DND-41 (cell line): ENCODE measurements around the gene SNX18.

Experiments used
- ATAC-seq: fragments of 200-7000 bp; cut with Tn5 transposase; 3 replicates; pipeline ENCODE4 v1.9.1; 2021; ENCODE audit warnings: low read depth; ENCODE audit not compliant: insufficient read depth
- DNase-seq: peaks from one replicate; pipeline ENCODE4 v3.0.0-alpha.2; 2020
- H2AFZ ChIP-seq: 2 replicates; pipeline ENCODE4 v1.6.0; 2012; ENCODE audit warnings: low read depth, low read length
- H3K27ac ChIP-seq: 2 replicates; pipeline ENCODE4 v1.5.1; 2012; ENCODE audit warnings: low read length, inconsistent platforms
- H3K27me3 ChIP-seq: fragments of 200-600 bp; sonication (generic); 2 replicates; pipeline ENCODE4 v1.6.0; 2012; ENCODE audit warnings: low read length, mild to moderate bottlenecking, inconsistent platforms; ENCODE audit not compliant: insufficient read depth, poor library complexity
- H3K36me3 ChIP-seq: 2 replicates; pipeline ENCODE4 v1.5.1; 2012; ENCODE audit warnings: low read length, inconsistent platforms; ENCODE audit not compliant: insufficient read depth
- H3K4me1 ChIP-seq: 2 replicates; pipeline ENCODE4 v1.5.1; 2012; ENCODE audit warnings: mild to moderate bottlenecking, low read length; ENCODE audit not compliant: insufficient read depth
- H3K4me2 ChIP-seq: 2 replicates; pipeline ENCODE4 v1.6.0; 2012; ENCODE audit warnings: mild to moderate bottlenecking, moderate library complexity, low read length, inconsistent platforms; ENCODE audit not compliant: insufficient read depth
- H3K4me3 ChIP-seq, 2 experiments: fragments of 200-600 bp in 1 of 2; shearing (Covaris generic) in 1 of 2; 2 replicates each; pipeline ENCODE4 v1.5.1; 2012 to 2016; ENCODE audit warnings: inconsistent platforms in 2 of 2, low read length in 2 of 2, mild to moderate bottlenecking in 2 of 2, low read depth in 1 of 2, moderate library complexity in 1 of 2
- H3K79me2 ChIP-seq: 2 replicates; pipeline ENCODE4 v1.6.0; 2012; ENCODE audit warnings: low read length, inconsistent platforms; ENCODE audit not compliant: insufficient read depth
- H3K9ac ChIP-seq: 2 replicates; pipeline ENCODE4 v1.6.0; 2012; ENCODE audit warnings: low read depth, mild to moderate bottlenecking, inconsistent platforms, low read length, moderate library complexity
- H3K9me3 ChIP-seq: 2 replicates; pipeline ENCODE4 v1.5.1; 2012; ENCODE audit warnings: low read length, moderate library complexity, mild to moderate bottlenecking, inconsistent platforms; ENCODE audit not compliant: insufficient read depth, severe bottlenecking
- H4K20me1 ChIP-seq: 2 replicates; pipeline ENCODE4 v1.6.0; 2012; ENCODE audit warnings: low read length; ENCODE audit not compliant: insufficient read depth
- EZH2 ChIP-seq: IDR thresholded peaks from 3 replicates; pipeline ENCODE4 v1.6.1; 2012; ENCODE audit warnings: borderline replicate concordance, low read depth, mild to moderate bottlenecking, moderate library complexity, low read length, inconsistent platforms; ENCODE audit not compliant: severe bottlenecking
- TF ChIP-seq, protein P1 (sequence below): IDR thresholded peaks from 2 replicates; pipeline ENCODE4 v1.5.1; 2012; ENCODE audit warnings: borderline replicate concordance, low read length, moderate library complexity, mild to moderate bottlenecking; ENCODE audit not compliant: poor library complexity, severe bottlenecking; ENCODE audit errors: extremely low read depth

Gene SNX18

GRCh38 chr5:54551926-54552325, 34.4 kb downstream of the SNX18 start:
- H3K4me1 ChIP-seq, result no peaks in the 10 kb centered on the region
- no peak for DNase-seq
- no peak overlapping the region for H3K27ac ChIP-seq
- no peak overlapping the region for H3K9ac ChIP-seq
- no peaks in the 10 kb centered on the region for H3K79me2 ChIP-seq
- H3K9me3 ChIP-seq, result no peaks in the 10 kb centered on the region
- no peak overlapping the region for H3K4me2 ChIP-seq
- no peak overlapping the region for H3K4me3 ChIP-seq
- H2AFZ ChIP-seq, result no peak overlapping the region
- H4K20me1 ChIP-seq, result no peaks in the 10 kb centered on the region
- H3K36me3 ChIP-seq, result peaks cover 4% of the 10 kb centered on the region; the same call in 1 of the 2 replicates
- no peaks in the 10 kb centered on the region for H3K27me3 ChIP-seq
- ATAC-seq, result no peak
- no peak for TF ChIP-seq EZH2
- TF ChIP-seq, protein P1, sequence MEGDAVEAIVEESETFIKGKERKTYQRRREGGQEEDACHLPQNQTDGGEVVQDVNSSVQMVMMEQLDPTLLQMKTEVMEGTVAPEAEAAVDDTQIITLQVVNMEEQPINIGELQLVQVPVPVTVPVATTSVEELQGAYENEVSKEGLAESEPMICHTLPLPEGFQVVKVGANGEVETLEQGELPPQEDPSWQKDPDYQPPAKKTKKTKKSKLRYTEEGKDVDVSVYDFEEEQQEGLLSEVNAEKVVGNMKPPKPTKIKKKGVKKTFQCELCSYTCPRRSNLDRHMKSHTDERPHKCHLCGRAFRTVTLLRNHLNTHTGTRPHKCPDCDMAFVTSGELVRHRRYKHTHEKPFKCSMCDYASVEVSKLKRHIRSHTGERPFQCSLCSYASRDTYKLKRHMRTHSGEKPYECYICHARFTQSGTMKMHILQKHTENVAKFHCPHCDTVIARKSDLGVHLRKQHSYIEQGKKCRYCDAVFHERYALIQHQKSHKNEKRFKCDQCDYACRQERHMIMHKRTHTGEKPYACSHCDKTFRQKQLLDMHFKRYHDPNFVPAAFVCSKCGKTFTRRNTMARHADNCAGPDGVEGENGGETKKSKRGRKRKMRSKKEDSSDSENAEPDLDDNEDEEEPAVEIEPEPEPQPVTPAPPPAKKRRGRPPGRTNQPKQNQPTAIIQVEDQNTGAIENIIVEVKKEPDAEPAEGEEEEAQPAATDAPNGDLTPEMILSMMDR, result no peak

DNA sequence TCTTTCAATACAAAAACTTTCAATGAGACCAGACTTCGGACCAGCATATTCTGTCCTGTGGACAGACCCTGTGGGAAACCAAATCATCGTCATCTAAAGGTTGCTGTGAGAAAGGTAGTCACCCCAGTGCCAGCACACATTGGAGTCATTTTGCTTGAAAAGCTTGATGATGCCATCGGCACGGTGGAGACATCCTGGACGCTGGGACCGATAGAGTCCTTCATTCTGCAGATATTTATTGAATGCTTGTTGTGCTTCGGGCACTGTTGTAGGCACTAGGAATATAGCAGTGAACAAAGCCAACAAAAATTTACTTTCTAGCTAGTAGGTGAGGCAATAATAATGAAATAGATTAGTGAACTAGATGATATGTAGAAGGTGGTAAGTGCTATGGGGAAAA, 34.9 kb downstream of the SNX18 start:
- ATAC-seq (no peak), DNase-seq (no peak)
- no peaks in the 10 kb centered on the region for H3K79me2 ChIP-seq
- no peak overlapping the region for H3K27ac ChIP-seq
- no peaks in the 10 kb centered on the region for H3K9me3 ChIP-seq
- no peak for TF ChIP-seq EZH2
- TF ChIP-seq, protein P1, result no peak
- H3K9ac ChIP-seq, result no peak overlapping the region
- H3K4me1 ChIP-seq, result no peaks in the 10 kb centered on the region
- no peak overlapping the region for H3K4me3 ChIP-seq
- no peaks in the 10 kb centered on the region for H4K20me1 ChIP-seq
- peaks cover 3% of the 10 kb centered on the region; the same call in 1 of the 2 replicates for H3K36me3 ChIP-seq
- H3K27me3 ChIP-seq, result no peaks in the 10 kb centered on the region
- no peak overlapping the region for H3K4me2 ChIP-seq
- no peak overlapping the region for H2AFZ ChIP-seq

GRCh38 chr5:54553659-54554207, 36.2 kb downstream of the SNX18 start:
- DNase-seq (no peak), ATAC-seq (no peak)
- Histone ChIP-seq H3K4me1 (no peaks in the 10 kb centered on the region), H3K36me3 (no peaks in the 10 kb centered on the region), H3K9me3 (no peaks in the 10 kb centered on the region), H3K4me2 (no peak overlapping the region), H3K27ac (no peak overlapping the region), H2AFZ (no peak overlapping the region), H3K27me3 (no peaks in the 10 kb centered on the region), H3K79me2 (no peaks in the 10 kb centered on the region), H3K9ac (no peak overlapping the region), H4K20me1 (no peaks in the 10 kb centered on the region), H3K4me3 (no peak overlapping the region)
- no peak for TF ChIP-seq EZH2
- TF ChIP-seq, protein P1, result no peak

- Histone ChIP-seq H3K9me3 (no peaks in the 10 kb centered on the region), H3K36me3 (no peaks in the 10 kb centered on the region), H3K4me2 (no peak overlapping the region), H3K4me1 (no peaks in the 10 kb centered on the region), H2AFZ (no peak overlapping the region), H3K27me3 (no peaks in the 10 kb centered on the region), H3K27ac (no peak overlapping the region), H3K79me2 (no peaks in the 10 kb centered on the region), H3K4me3 (no peak overlapping the region), H4K20me1 (no peaks in the 10 kb centered on the region), H3K9ac (no peak overlapping the region)
- ATAC-seq (no peak), DNase-seq (no peak)
- TF ChIP-seq EZH2, result no peak
- TF ChIP-seq, protein P1, result no peak
These were observed 38.6 kb downstream of the SNX18 start for GRCh38 chr5:54556141-54556540.
